SK-MEL-5 (cell line): ENCODE results near the gene MRPL54. TPM values are rescaled to one million over a fixed set of nuclear protein-coding genes. Genes with fewer than 3 reads are reported as not detected.

ENCODE experiments used
- DNase-seq: peaks from one replicate; pipeline ENCODE4 v3.0.0-alpha.2; 2016; ENCODE audit warnings: low read depth, low spot score
- in situ Hi-C: cut with HindIII; loops from 2 replicates; pipeline ENCODE4 v1.10.0; 2016; ENCODE audit warnings: low sequenced_read_pairs, high pct_unique_total_duplicates, low pct_unique_long_range_greater_than_20kb
- polyA plus RNA-seq, 2 experiments: library from polyadenylated mRNA; depleted of rRNA; stranded (reverse); fragments of >200 nt; gene quantifications; 2 replicates each; pipeline ENCODE4 v1.2.3, GENCODE V29; 2015
- total RNA-seq: library from RNA; depleted of rRNA; stranded (reverse); fragments of >200 nt; shearing (Covaris generic); gene quantifications from 2 replicates; pipeline ENCODE4 v1.2.3, GENCODE V29; 2014; rRNA removed

The MRPL54 gene
- total RNA-seq: 31.0 and 33.8 TPM in 2 replicates
- polyA plus RNA-seq (2015; cell fraction: cytosol; rRNA removed): 29.9 and 50.6 TPM in 2 replicates
- 0.51 and 2.7 TPM in 2 replicates for polyA plus RNA-seq (2015; cell fraction: nucleus; rRNA removed)

- DNase-seq: peak; percentile 97
- in situ Hi-C loops: no loop called here
Observed at GRCh38 chr19:3762501-3763459, at the start of gene MRPL54. Gene MRPL54, plus strand, starts transcription at chr19:3762682. Its CDS starts 19 bp downstream, at chr19:3762701.

DNA sequence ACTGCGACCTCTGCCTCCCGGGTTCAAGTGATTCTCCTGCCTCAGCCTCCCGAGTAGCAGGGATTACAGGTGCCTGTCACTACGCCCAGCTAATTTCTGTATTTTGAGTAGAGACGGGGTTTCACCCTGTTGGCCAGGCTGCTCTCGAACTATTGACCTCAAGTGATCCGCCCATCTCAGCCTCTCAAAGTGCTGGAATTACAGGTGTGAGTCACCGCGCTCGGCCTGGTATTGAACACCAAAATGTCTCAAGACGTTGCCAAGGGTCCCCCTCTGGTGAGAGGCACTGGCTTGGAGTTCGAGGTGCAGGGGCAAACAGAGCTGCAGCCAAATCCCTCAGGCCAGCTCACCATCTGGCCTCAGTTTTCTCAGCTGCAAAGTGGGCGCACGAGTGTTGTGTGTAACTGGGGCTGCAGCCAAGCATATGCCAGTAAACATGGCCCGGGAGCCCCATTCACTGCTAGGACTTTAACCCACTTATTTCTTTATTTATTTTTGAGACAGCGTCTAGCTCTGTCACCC lies 46.3 kb upstream of the MRPL54 start:
- DNase-seq: no peak
- in situ Hi-C loops: no loop called here

DNA sequence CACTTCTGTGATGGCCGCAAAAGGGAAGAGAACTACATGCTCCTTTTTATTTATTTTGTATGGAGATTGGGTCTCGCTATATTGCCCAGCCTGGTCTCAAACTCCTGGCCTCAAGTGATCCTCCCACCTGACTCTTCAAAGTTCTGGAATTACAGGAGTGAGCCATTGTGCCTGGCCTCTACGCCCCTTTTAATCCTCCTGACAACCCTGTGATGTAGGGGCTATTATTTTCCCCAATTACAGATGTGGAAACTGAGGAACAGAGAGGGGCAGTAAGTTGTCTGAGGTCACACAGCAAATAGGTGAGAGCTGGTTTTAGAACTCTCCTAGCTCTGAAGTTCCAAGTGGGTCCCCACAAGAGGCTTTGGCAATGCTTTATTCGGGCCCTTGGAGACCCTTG lies 42.6 kb upstream of the MRPL54 start:
- in situ Hi-C loops: no loop called here

DNA sequence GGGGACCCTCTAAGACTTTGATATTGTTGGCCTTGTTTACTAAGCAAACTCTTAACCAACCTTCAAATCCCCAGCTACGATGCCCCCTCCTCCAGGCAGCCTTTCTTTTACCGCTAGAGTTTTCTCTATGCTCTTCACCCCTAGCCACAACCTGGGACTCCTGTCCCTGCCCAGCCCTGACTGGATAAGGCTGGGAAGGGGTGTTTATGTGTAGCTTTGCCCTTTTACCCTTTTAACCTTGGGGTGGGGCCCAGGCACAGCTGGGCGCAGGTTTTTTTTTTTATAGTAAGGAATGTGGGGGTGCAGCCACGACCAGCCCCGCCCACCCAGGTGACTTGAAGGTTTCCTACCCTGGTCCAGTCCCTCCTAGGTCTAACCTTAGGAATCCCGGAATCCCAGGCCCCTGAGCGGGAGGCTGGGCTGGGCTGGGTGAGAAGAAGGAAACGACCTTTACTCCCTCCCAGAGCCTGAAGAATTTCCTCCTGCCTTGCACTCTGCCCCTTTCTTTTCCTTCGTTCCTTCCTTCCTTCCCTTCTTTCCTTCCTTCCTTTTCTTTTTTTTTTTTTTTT lies 42.0 kb upstream of the MRPL54 start:
- in situ Hi-C loops: no loop called here
- DNase-seq: no peak

More for the DNA sequence above, 42.6 kb upstream of the MRPL54 start:
- no peak for DNase-seq

GRCh38 chr19:3721131-3721886 lies 41.2 kb upstream of the MRPL54 start:
- in situ Hi-C loops: no loop called here
- DNase-seq: peak; percentile 80

GRCh38 chr19:3721887-3722442 lies 40.5 kb upstream of the MRPL54 start:
- in situ Hi-C loops: no loop called here
- no peak for DNase-seq

- in situ Hi-C loops: no loop called here
Observed at GRCh38 chr19:3722443-3723109, 39.9 kb upstream of the MRPL54 start.

GRCh38 chr19:3723110-3723488 lies 39.4 kb upstream of the MRPL54 start:
- no peak for DNase-seq
- in situ Hi-C loops: no loop called here

More at GRCh38 chr19:3722443-3723109, 39.9 kb upstream of the MRPL54 start:
- DNase-seq: no peak

DNA sequence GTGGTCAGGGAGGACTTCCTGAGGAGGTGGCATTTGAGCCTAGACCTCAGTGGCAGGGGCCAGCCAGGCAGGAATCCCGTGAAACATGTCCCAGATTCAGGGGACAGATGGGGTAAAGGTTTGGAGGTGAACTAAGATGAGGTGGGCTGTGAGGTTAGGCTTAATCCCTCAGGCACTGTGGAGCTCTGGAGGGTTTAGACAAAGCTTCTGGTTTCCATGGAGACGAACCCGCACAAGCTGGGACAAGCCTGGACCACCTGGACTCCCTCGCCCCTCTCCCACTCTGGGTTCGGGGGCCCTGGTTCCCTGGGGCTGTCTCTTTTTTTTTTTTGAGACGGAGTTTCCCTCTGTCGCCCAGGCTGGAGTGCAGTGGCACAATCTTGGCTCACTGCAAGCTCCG lies 38.6 kb upstream of the MRPL54 start:
- in situ Hi-C loops: no loop called here
- no peak for DNase-seq

- in situ Hi-C loops: no loop called here
- no peak for DNase-seq
Observed at GRCh38 chr19:3725121-3725520, 37.4 kb upstream of the MRPL54 start.

DNA sequence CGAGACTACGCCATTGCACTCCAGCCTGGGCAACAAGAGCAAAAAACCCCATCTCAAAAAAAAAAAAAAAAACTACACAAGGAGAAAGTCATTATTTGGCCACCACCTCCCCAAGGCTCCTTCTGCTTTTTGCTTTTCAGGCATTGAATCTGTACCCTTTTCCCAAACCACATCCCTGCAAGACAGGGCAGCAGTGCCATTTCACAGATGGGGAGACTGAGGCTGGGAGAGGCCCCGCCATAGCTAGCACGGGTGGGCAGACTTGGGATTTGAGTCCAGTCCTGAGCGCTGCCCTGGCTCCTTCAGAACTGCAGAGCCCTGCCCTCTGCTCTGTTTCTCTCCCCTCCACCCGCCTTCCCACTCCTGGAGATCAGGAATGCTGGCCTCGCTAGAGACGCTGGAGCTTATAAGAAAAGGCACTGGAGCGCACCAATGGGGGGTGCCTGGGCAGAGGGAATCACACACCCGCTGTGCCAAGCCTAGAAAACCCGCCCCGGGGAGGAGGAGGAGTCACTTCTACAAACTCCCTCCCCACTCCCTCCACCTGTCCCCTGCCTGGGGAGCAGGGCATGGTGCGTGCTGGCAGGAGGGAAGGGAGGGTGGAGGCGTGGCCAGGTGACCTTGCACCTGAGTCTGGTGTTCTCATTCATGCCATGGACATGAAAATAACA lies 36.7 kb upstream of the MRPL54 start:
- in situ Hi-C loops: no loop called here

DNA sequence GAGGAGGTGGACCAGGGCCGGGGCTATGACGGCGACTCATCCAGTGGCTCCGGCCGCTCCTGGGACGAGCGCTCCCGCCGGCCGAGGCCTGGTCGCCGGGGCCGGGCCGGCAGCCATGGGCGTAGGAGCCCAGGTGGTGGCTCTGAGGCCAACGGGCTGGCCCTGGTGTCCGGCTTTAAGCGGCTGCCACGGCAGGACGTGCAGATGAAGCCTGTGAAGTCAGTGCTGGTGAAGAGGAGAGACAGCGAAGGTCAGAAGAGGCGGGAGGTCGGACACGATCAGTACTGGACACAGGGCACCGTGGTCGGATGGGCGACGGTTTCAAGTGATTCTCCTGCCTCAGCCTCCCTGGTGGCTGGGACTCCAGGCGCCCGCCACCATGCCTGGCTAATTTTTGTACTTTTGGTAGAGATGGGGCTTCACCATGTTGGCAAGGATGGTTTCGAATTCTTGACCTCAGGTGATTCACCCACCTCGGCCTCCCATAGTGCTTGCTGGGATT lies 32.0 kb upstream of the MRPL54 start:
- in situ Hi-C loops: no loop called here

More for the DNA sequence above, 36.7 kb upstream of the MRPL54 start:
- DNase-seq: peak; percentile 9

GRCh38 chr19:3732108-3732507 lies 30.4 kb upstream of the MRPL54 start:
- no peak for DNase-seq
- in situ Hi-C loops: no loop called here

More for the DNA sequence above, 32.0 kb upstream of the MRPL54 start:
- DNase-seq: no peak

DNA sequence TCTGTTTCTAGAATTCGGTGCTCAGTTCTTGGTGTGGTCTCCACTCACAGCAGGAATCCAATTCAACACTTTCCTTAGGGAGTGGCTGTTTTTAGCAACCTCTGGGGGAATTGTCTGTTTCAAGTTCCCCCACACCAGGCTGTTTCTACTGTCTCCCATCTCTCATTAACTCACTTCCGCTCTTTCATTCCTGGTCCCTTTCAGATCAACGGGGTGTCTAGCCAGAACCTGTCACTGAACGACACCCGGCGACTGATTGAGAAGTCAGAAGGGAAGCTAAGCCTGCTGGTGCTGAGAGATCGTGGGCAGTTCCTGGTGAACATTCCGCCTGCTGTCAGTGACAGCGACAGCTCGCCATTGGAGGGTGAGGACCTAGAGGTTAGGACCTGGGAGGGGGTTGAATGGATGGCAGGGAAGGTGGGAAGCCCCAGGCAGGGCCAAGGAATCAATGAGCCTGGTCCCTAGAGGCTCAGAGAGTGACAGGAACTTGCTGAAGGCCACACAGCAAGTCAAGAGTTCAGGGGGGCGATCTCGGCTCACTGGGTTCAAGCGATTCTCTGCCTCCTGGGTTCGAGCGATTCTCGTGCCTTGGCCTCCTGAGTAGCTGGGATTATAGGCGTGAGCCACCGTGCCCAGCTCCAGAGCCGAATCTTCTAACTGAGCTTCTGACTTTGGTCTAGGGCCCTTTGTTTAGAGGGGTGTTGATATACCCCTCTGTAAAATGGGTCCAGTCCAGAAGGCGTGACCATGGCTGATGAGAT lies 28.8 kb upstream of the MRPL54 start:
- no peak for DNase-seq
- in situ Hi-C loops: no loop called here

DNA sequence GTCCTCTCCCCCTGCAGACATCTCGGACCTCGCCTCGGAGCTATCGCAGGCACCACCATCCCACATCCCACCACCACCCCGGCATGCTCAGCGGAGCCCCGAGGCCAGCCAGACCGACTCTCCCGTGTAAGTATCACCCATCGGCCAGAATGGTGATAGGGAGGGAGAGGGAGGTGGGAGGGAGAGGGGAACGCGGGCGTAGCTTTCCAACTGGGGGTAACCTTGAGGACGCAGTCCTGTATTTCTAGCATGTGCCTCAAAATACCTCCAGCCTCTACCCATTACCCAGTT lies 28.2 kb upstream of the MRPL54 start:
- DNase-seq: no peak
- in situ Hi-C loops: no loop called here
